ENCODE results near the gene RAB27A.

DNA sequence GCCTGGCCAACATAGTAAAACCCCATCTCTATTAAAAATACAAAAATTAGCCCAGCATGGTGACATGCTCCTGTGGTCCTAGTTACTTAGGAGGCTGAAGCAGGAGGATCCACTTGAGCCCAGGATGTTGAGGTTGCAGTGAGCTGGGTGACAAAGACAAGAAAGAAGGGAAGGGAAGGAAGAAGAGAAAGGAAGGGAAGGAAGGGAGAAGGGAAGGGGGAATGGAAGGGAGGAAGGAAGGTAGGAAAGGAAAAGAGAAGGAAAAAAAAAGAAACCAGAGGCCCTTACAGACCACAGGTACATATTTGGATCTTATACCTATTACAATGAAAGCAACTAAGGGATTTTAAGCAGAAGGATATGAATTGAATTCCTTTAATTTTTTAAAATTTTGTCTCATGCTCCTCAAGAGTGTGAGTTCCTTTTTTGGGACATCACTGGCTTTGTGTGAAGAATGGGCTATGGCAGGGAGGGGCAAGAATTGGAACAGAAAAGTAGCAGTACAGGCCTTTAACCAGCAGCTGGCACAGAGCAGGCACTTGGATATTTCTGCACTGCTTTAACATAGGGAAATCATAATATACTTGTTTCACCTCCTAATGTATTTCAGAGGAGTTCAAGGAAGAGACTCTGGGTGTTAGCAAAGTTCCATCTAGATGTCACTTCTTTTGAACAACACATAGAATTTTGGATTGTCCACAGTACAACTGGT, 7.9 kb downstream of the RAB27A start:
- TF ChIP-seq, protein P1, sequence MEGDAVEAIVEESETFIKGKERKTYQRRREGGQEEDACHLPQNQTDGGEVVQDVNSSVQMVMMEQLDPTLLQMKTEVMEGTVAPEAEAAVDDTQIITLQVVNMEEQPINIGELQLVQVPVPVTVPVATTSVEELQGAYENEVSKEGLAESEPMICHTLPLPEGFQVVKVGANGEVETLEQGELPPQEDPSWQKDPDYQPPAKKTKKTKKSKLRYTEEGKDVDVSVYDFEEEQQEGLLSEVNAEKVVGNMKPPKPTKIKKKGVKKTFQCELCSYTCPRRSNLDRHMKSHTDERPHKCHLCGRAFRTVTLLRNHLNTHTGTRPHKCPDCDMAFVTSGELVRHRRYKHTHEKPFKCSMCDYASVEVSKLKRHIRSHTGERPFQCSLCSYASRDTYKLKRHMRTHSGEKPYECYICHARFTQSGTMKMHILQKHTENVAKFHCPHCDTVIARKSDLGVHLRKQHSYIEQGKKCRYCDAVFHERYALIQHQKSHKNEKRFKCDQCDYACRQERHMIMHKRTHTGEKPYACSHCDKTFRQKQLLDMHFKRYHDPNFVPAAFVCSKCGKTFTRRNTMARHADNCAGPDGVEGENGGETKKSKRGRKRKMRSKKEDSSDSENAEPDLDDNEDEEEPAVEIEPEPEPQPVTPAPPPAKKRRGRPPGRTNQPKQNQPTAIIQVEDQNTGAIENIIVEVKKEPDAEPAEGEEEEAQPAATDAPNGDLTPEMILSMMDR (IDR thresholded peaks at IDR 0.05) = no peak
- TF ChIP-seq POLR2AphosphoS5 (IDR thresholded peaks at IDR 0.05) (no peak), EP300 (IDR thresholded peaks at IDR 0.05) (no peak)

Data from upper lobe of left lung (tissue), 4 donors.